ENCODE data around the gene EPHA6.

DNA sequence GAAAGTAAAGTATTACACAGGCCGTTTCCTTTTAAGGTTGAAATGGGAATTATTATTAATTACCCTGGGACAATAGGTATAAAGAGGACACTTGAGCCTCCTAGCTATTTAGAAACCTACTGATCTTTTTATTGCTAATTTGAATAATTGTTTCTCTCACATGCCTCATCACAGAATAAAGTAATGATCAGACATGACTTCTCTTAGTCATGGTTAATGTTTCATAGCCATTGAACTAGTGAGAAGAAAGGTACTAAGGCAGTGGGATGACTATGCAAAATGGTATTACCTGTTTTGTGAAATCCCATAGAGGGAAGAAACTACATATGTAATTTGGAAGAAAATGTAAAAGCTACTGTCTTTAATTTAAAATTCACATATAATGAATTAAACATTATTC lies 85.6 kb downstream of the EPHA6 start:
- TF ChIP-seq POLR2A (IDR thresholded peaks at IDR 0.05; ENCODE audit: low read length) (no peak), GATA1 (IDR thresholded peaks at IDR 0.05; ENCODE audit: low read depth, low read length) (no peak)

Data from erythroblast (primary cell).